Measurements from ENCODE around the gene CRYBG3. TPM values are rescaled to one million over a fixed set of nuclear protein-coding genes. Genes with fewer than 3 reads are reported as not detected.

Gene CRYBG3
- total and polyA plus RNA-seq, 4 donors = 3.8 to 64.0 (median 15.3) TPM

DNA sequence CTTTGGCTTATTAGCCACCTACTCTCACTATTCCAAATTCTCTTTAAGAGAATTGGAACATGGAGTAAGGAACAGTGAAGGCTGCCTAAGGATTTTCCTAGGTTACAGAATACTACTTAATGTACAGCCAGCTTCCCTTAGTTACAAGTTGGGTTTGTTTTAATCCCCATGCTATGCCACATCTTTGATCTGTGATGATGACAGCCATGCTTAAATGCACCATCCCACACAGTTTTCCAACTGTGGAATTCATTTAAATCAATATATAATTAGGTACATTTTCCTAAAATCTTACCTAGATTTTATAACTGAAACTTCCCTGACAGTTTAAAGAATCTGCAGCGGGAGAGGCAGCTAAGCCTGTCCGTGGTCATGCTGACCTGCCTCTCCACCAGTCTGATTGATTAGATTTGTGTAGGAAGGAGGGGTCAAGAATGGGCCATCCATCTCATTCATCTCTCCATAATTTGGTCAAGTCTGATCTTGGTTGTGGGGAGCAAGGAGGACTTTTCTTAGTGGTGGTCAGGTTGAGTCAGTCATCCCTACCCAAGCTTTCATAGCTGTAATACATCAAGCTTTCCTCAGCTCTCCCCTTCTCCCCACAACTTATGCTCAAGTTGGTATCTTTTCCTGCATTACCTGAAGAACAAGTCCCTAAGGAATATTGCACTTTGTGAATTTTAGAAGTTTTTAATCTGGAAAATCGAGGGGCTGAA lies 113.3 kb downstream of the CRYBG3 start:
- H3K27me3 ChIP-seq (ENCODE audit: control insufficient read depth in 3 of 3, insufficient read depth in 3 of 3, low read length in 2 of 3) = no peaks in the 10 kb centered on the region
- peaks cover 22 to 59% (median 35%) of the 10 kb centered on the region in 4 donors for H3K36me3 ChIP-seq (ENCODE audit: control insufficient read depth in 4 of 4, insufficient read depth in 4 of 4, low read length in 4 of 4)
- no peak for ATAC-seq (ENCODE audit: insufficient read depth, low FRiP score)
- H3K27ac ChIP-seq (ENCODE audit: low read depth in 1 of 2, low read length in 1 of 2) = no peak overlapping the region
- no peak overlapping the region for H3K4me3 ChIP-seq
- no peak for DNase-seq
- TF ChIP-seq, protein P1, sequence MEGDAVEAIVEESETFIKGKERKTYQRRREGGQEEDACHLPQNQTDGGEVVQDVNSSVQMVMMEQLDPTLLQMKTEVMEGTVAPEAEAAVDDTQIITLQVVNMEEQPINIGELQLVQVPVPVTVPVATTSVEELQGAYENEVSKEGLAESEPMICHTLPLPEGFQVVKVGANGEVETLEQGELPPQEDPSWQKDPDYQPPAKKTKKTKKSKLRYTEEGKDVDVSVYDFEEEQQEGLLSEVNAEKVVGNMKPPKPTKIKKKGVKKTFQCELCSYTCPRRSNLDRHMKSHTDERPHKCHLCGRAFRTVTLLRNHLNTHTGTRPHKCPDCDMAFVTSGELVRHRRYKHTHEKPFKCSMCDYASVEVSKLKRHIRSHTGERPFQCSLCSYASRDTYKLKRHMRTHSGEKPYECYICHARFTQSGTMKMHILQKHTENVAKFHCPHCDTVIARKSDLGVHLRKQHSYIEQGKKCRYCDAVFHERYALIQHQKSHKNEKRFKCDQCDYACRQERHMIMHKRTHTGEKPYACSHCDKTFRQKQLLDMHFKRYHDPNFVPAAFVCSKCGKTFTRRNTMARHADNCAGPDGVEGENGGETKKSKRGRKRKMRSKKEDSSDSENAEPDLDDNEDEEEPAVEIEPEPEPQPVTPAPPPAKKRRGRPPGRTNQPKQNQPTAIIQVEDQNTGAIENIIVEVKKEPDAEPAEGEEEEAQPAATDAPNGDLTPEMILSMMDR (IDR thresholded peaks at IDR 0.05; ENCODE audit: control extremely low read depth, extremely low read depth) = no peak
- no peaks in the 10 kb centered on the region for H3K9me3 ChIP-seq (ENCODE audit: control insufficient read depth in 4 of 4, insufficient read depth in 3 of 4, low read length in 3 of 4)
- H3K4me1 ChIP-seq (ENCODE audit: control insufficient read depth in 5 of 5, insufficient read depth in 5 of 5, low read length in 5 of 5) = peaks cover 0 to 5% (median 0%) of the 10 kb centered on the region in 5 donors
- no peak overlapping the region for H3K9ac ChIP-seq (ENCODE audit: insufficient read depth in 1 of 2, low read length in 2 of 2)
- 92 to 93% methylated on average over 3 of the region's 3 CpGs for WGBS, 2 donors

DNA sequence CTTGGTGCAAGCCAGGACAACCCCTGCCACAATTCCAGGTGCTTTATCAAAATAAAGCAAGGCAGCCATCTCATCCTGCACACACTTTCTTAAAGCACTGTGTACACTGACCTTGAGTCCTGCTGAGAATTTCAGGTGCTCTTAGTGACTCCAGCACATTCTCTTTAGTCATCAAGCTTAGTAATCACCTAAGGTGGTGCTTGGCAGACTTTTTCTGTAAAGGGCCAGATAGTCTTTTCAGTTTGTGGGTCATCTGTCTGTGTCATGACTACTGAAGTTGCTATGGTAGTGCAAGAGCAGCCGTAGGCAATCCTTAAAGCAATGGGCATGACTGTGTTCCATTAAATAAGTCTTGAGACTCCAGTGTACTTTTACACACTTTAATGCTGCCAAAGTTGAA lies 114.0 kb downstream of the CRYBG3 start:
- Histone ChIP-seq H3K9ac (ENCODE audit: insufficient read depth in 1 of 2, low read length in 2 of 2) (no peak overlapping the region), H3K4me3 (no peak overlapping the region), H3K9me3 (ENCODE audit: control insufficient read depth in 4 of 4, insufficient read depth in 3 of 4, low read length in 3 of 4) (no peaks in the 10 kb centered on the region), H3K27ac (ENCODE audit: low read depth in 1 of 2, low read length in 1 of 2) (no peak overlapping the region), H3K36me3 (ENCODE audit: control insufficient read depth in 4 of 4, insufficient read depth in 4 of 4, low read length in 4 of 4) (peaks cover 22 to 55% (median 32%) of the 10 kb centered on the region in 4 donors), H3K27me3 (ENCODE audit: control insufficient read depth in 3 of 3, insufficient read depth in 3 of 3, low read length in 2 of 3) (no peaks in the 10 kb centered on the region), H3K4me1 (ENCODE audit: control insufficient read depth in 5 of 5, insufficient read depth in 5 of 5, low read length in 5 of 5) (peaks cover 0 to 5% (median 0%) of the 10 kb centered on the region in 5 donors)
- TF ChIP-seq, protein P1 (IDR thresholded peaks at IDR 0.05; ENCODE audit: control extremely low read depth, extremely low read depth) = no peak
- 96 to 97% methylated on average over 1 of the region's 1 CpG for WGBS, 2 donors
- DNase-seq = no peak
- ATAC-seq (ENCODE audit: insufficient read depth, low FRiP score) = no peak

DNA sequence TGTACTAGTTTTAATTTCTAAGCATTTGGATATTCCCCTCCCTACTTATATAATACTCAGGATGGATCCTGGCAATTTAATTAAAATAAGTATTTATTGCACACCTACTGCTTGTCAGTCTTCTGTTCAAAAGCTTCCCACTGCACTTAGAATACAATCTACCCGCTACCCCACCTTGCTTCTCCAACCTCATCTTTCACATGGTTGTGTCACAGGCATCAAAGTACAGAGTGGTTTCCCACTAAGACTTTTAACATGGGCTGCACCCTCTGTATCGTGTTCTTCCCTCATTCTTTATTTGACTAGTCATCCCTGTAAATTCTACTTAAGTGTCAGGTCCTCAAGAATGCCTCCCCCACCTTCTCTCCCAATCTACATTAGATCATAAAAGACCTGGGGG lies 115.4 kb downstream of the CRYBG3 start:
- ATAC-seq (ENCODE audit: insufficient read depth, low FRiP score) (no peak), DNase-seq (no peak)
- Histone ChIP-seq H3K27me3 (ENCODE audit: control insufficient read depth in 3 of 3, insufficient read depth in 3 of 3, low read length in 2 of 3) (no peaks in the 10 kb centered on the region), H3K36me3 (ENCODE audit: control insufficient read depth in 4 of 4, insufficient read depth in 4 of 4, low read length in 4 of 4) (peaks cover 21 to 58% (median 35%) of the 10 kb centered on the region in 4 donors), H3K27ac (ENCODE audit: low read depth in 1 of 2, low read length in 1 of 2) (no peak overlapping the region), H3K4me3 (no peak overlapping the region), H3K4me1 (ENCODE audit: control insufficient read depth in 5 of 5, insufficient read depth in 5 of 5, low read length in 5 of 5) (no peaks in the 10 kb centered on the region), H3K9ac (ENCODE audit: insufficient read depth in 1 of 2, low read length in 2 of 2) (no peak overlapping the region), H3K9me3 (ENCODE audit: control insufficient read depth in 4 of 4, insufficient read depth in 3 of 4, low read length in 3 of 4) (no peaks in the 10 kb centered on the region)
- 93% methylated on average over 2 of the region's 2 CpGs for WGBS, 2 donors
- TF ChIP-seq, protein P1 (IDR thresholded peaks at IDR 0.05; ENCODE audit: control extremely low read depth, extremely low read depth) = no peak
